Thymus (tissue), 11 donors: Measurements from ENCODE around the gene HYAL2. TPM values are rescaled to one million over a fixed set of nuclear protein-coding genes. Genes with fewer than 3 reads are reported as not detected.

Experiments used
- DNase-seq, 9 donors: peaks; one replicate each; pipeline ENCODE4 v3.0.0-alpha.2; 2013; ENCODE audit warnings: low spot score in 9 of 9, low read depth in 6 of 9, missing footprints in 1 of 9
- H3K27ac ChIP-seq, 2 donors: one replicate each; pipeline ENCODE4 v1.5.1; 2013; ENCODE audit warnings: control low read depth in 1 of 2, low read depth in 1 of 2, low read length in 1 of 2, mild to moderate bottlenecking in 1 of 2, moderate library complexity in 1 of 2
- H3K27me3 ChIP-seq, 2 donors: one replicate each; pipeline ENCODE4 v1.5.1; 2013; ENCODE audit warnings: low read length in 1 of 2; ENCODE audit not compliant: control insufficient read depth in 2 of 2, insufficient read depth in 1 of 2
- H3K36me3 ChIP-seq, 2 donors: one replicate each; pipeline ENCODE4 v1.5.1; 2013; ENCODE audit warnings: low read length in 1 of 2, mild to moderate bottlenecking in 1 of 2, moderate library complexity in 1 of 2; ENCODE audit not compliant: control insufficient read depth in 2 of 2, insufficient read depth in 2 of 2
- H3K4me1 ChIP-seq, 2 donors: one replicate each; pipeline ENCODE4 v1.5.1; 2013; ENCODE audit warnings: low read length in 2 of 2; ENCODE audit not compliant: control insufficient read depth in 2 of 2, insufficient read depth in 2 of 2
- H3K4me3 ChIP-seq, 2 donors: one replicate each; pipeline ENCODE4 v1.5.1; 2013; ENCODE audit warnings: low read length in 2 of 2, control low read depth in 1 of 2, mild to moderate bottlenecking in 1 of 2
- H3K9me3 ChIP-seq, 2 donors: one replicate each; pipeline ENCODE4 v1.5.1; 2013; ENCODE audit warnings: low read length in 1 of 2, mild to moderate bottlenecking in 1 of 2; ENCODE audit not compliant: control insufficient read depth in 2 of 2, insufficient read depth in 1 of 2
- WGBS: extraction: QIAGEN DNeasy Blood & Tissue Kit; methylation state at CpG from one replicate; pipeline ENCODE4 v1.1.7; 2013; 5-methylcytosine and 5-hydroxymethylcytosine counted together
- polyA plus RNA-seq: library from polyadenylated mRNA; stranded (reverse); fragments of 200-250 nt; gene quantifications from one replicate; pipeline ENCODE4 v1.2.3, GENCODE V29; 2013
- total RNA-seq: library from RNA; stranded (reverse); fragments of 120-200 nt; gene quantifications from one replicate; pipeline ENCODE4 v1.2.4, GENCODE V29; 2013
- donor health status: healthy.

Gene HYAL2
- total and polyA plus RNA-seq, 2 donors: 15.2 to 32.7 TPM

- 84% methylated on average over 2 of the region's 2 CpGs for WGBS
- H3K27ac ChIP-seq: no peak within 1 kb of the TSS
Observed at GRCh38 chr3:50278880-50279224, 43.7 kb downstream of the HYAL2 start, which contains the start of gene LSMEM2. LSMEM2 (plus strand) TSS chr3:50279087; CDS start chr3:50279114, 27 bp downstream.

GRCh38 chr3:50278123-50278879 is 44.2 kb downstream of the HYAL2 start:
- H3K9me3 ChIP-seq: peaks cover 0 to 19% of the 10 kb centered on the region in 2 donors
- no peak overlapping the region for H3K4me3 ChIP-seq
- no peaks in the 10 kb centered on the region for H3K36me3 ChIP-seq
- H3K27ac ChIP-seq: no peak overlapping the region
- no peak for DNase-seq
- 95% methylated on average over 4 of the region's 4 CpGs for WGBS
- peaks cover 45 to 63% of the 10 kb centered on the region in 2 donors for H3K27me3 ChIP-seq
- peaks cover 0 to 14% of the 10 kb centered on the region in 2 donors for H3K4me1 ChIP-seq

More at GRCh38 chr3:50278880-50279224, 43.7 kb downstream of the HYAL2 start, which contains the start of gene LSMEM2:
- no peaks in the 10 kb centered on the region for H3K36me3 ChIP-seq
- peaks cover 0 to 12% of the 10 kb centered on the region in 2 donors for H3K4me1 ChIP-seq
- no peak for DNase-seq
- H3K4me3 ChIP-seq: no peak within 1 kb of the TSS
- peaks cover 0 to 18% of the 10 kb centered on the region in 2 donors for H3K9me3 ChIP-seq
- H3K27me3 ChIP-seq: peaks cover 39 to 57% of the 10 kb centered on the region in 2 donors

- Histone ChIP-seq H3K36me3 (no peaks in the 10 kb centered on the region), H3K9me3 (peaks cover 0 to 23% of the 10 kb centered on the region in 2 donors), H3K4me3 (no peak overlapping the region), H3K27ac (no peak overlapping the region), H3K4me1 (peaks cover 0 to 20% of the 10 kb centered on the region in 2 donors), H3K27me3 (peaks cover 48 to 74% of the 10 kb centered on the region in 2 donors)
- WGBS: 73% methylated on average over 17 of the region's 17 CpGs
- DNase-seq: no peak
Observed at GRCh38 chr3:50276762-50277101, 45.8 kb downstream of the HYAL2 start.

GRCh38 chr3:50275996-50276761 is 46.4 kb downstream of the HYAL2 start:
- peak overlapping the region in 1 of 2 donors; percentile 14 for H3K4me3 ChIP-seq
- peaks cover 48 to 75% of the 10 kb centered on the region in 2 donors for H3K27me3 ChIP-seq
- H3K4me1 ChIP-seq: peaks cover 0 to 20% of the 10 kb centered on the region in 2 donors
- WGBS: 13% methylated on average over 79 of the region's 79 CpGs
- peak in 2 of 9 donors; percentile 26 to 45 for DNase-seq
- no peaks in the 10 kb centered on the region for H3K36me3 ChIP-seq
- peaks cover 0 to 23% of the 10 kb centered on the region in 2 donors for H3K9me3 ChIP-seq
- no peak overlapping the region for H3K27ac ChIP-seq

- no peak overlapping the region for H3K4me3 ChIP-seq
Observed at GRCh38 chr3:50275141-50275995, 47.2 kb downstream of the HYAL2 start.

GRCh38 chr3:50274371-50275104 is 48.0 kb downstream of the HYAL2 start:
- WGBS: 11% methylated on average over 26 of the region's 26 CpGs
- Histone ChIP-seq H3K4me1 (peaks cover 0 to 20% of the 10 kb centered on the region in 2 donors), H3K27ac (no peak overlapping the region), H3K4me3 (no peak overlapping the region), H3K27me3 (peaks cover 48 to 85% of the 10 kb centered on the region in 2 donors), H3K36me3 (no peaks in the 10 kb centered on the region), H3K9me3 (peaks cover 0 to 23% of the 10 kb centered on the region in 2 donors)
- DNase-seq: peak in 2 of 9 donors; percentile 62 to 67

More at GRCh38 chr3:50275141-50275995, 47.2 kb downstream of the HYAL2 start:
- WGBS: 8% methylated on average over 65 of the region's 65 CpGs
- peaks cover 0 to 23% of the 10 kb centered on the region in 2 donors for H3K9me3 ChIP-seq
- peaks cover 0 to 20% of the 10 kb centered on the region in 2 donors for H3K4me1 ChIP-seq
- DNase-seq: no peak
- no peak overlapping the region for H3K27ac ChIP-seq
- peaks cover 48 to 77% of the 10 kb centered on the region in 2 donors for H3K27me3 ChIP-seq
- no peaks in the 10 kb centered on the region for H3K36me3 ChIP-seq

- Histone ChIP-seq H3K27me3 (peaks cover 50 to 85% of the 10 kb centered on the region in 2 donors), H3K4me1 (peaks cover 0 to 20% of the 10 kb centered on the region in 2 donors), H3K4me3 (no peak overlapping the region), H3K9me3 (peaks cover 0 to 23% of the 10 kb centered on the region in 2 donors), H3K36me3 (no peaks in the 10 kb centered on the region), H3K27ac (no peak overlapping the region)
- WGBS: 40% methylated on average over 31 of the region's 31 CpGs
- no peak for DNase-seq
Observed at GRCh38 chr3:50273689-50274065, 48.9 kb downstream of the HYAL2 start.
